RPMI8226 (cell line): ENCODE measurements around the gene SLC31A2.

ENCODE experiments used
- DNase-seq: peaks from one replicate; pipeline ENCODE4 v3.0.0-alpha.2; 2015

Gene SLC31A2

GRCh38 chr9:113151696-113152630, 1.2 kb downstream of the SLC31A2 start:
- DNase-seq, result no peak

- DNase-seq, result no peak
These were observed 1.9 kb downstream of the SLC31A2 start for GRCh38 chr9:113152699-113153098.

- DNase-seq, result no peak
These were observed 2.8 kb downstream of the SLC31A2 start for GRCh38 chr9:113153599-113153998.

- no peak for DNase-seq
These were observed 3.7 kb downstream of the SLC31A2 start for GRCh38 chr9:113154471-113154870.

GRCh38 chr9:113154946-113155345, 4.1 kb downstream of the SLC31A2 start:
- DNase-seq, result no peak

- no peak for DNase-seq
These were observed 5.2 kb downstream of the SLC31A2 start for GRCh38 chr9:113155911-113156588.

GRCh38 chr9:113156880-113157279, 6.1 kb downstream of the SLC31A2 start:
- DNase-seq, result no peak

GRCh38 chr9:113158446-113158845, 7.6 kb downstream of the SLC31A2 start:
- DNase-seq, result no peak

GRCh38 chr9:113160571-113160970, 9.8 kb downstream of the SLC31A2 start:
- DNase-seq, result no peak

GRCh38 chr9:113163001-113163400, 12.2 kb downstream of the SLC31A2 start:
- no peak for DNase-seq

GRCh38 chr9:113164536-113165300, 13.9 kb downstream of the SLC31A2 start:
- DNase-seq, result no peak

- no peak for DNase-seq
These were observed 15.2 kb downstream of the SLC31A2 start for GRCh38 chr9:113166039-113166438.

- no peak for DNase-seq
These were observed 18.0 kb downstream of the SLC31A2 start for GRCh38 chr9:113168809-113169208.

- DNase-seq, result no peak
These were observed 22.5 kb downstream of the SLC31A2 start for GRCh38 chr9:113173341-113173740.

GRCh38 chr9:113176803-113177202, 26.0 kb downstream of the SLC31A2 start:
- DNase-seq, result no peak

- no peak for DNase-seq
These were observed 26.4 kb downstream of the SLC31A2 start for GRCh38 chr9:113177251-113177650.

GRCh38 chr9:113178087-113178486, 27.3 kb downstream of the SLC31A2 start:
- no peak for DNase-seq

GRCh38 chr9:113179839-113180238, 29.0 kb downstream of the SLC31A2 start:
- no peak for DNase-seq

GRCh38 chr9:113181165-113181564, 30.4 kb downstream of the SLC31A2 start:
- DNase-seq, result no peak

- DNase-seq, result no peak
These were observed 33.2 kb downstream of the SLC31A2 start for GRCh38 chr9:113183956-113184488.

- no peak for DNase-seq
These were observed 33.7 kb downstream of the SLC31A2 start for GRCh38 chr9:113184539-113184938.

GRCh38 chr9:113185271-113185670, 34.5 kb downstream of the SLC31A2 start:
- DNase-seq, result no peak

- no peak for DNase-seq
These were observed 35.4 kb downstream of the SLC31A2 start for GRCh38 chr9:113186137-113186755.
